HG03342 (cell line): Measurements from ENCODE around the gene DLGAP3.

Experiments used
- ATAC-seq: cut with Tn5 transposase; IDR thresholded peaks from one replicate; pipeline ENCODE4 v1.9.1; 2021; ENCODE audit warnings: mild to moderate bottlenecking, moderate library complexity; ENCODE audit not compliant: unreplicated experiment

DLGAP3 gene

GRCh38 chr1:34928699-34929496, 552 bp downstream of the DLGAP3 start:
- no peak for ATAC-seq

GRCh38 chr1:34928066-34928696, 1.3 kb downstream of the DLGAP3 start:
- ATAC-seq = no peak

GRCh38 chr1:34927316-34927715, 2.1 kb downstream of the DLGAP3 start:
- ATAC-seq = no peak

- no peak for ATAC-seq
These were observed 2.6 kb downstream of the DLGAP3 start for GRCh38 chr1:34926894-34927293.

GRCh38 chr1:34926156-34926555, 3.3 kb downstream of the DLGAP3 start:
- ATAC-seq = no peak

- ATAC-seq = no peak
These were observed 3.7 kb downstream of the DLGAP3 start for GRCh38 chr1:34925730-34926129.

GRCh38 chr1:34924759-34925555, 4.5 kb downstream of the DLGAP3 start:
- no peak for ATAC-seq

- ATAC-seq = no peak
These were observed 6.0 kb downstream of the DLGAP3 start for GRCh38 chr1:34923490-34923889.

GRCh38 chr1:34918977-34919561, 10.4 kb downstream of the DLGAP3 start:
- no peak for ATAC-seq

- no peak for ATAC-seq
These were observed 11.0 kb downstream of the DLGAP3 start for GRCh38 chr1:34918386-34918976.

- no peak for ATAC-seq
These were observed 12.4 kb downstream of the DLGAP3 start for GRCh38 chr1:34917017-34917416.

- ATAC-seq = no peak
These were observed 13.3 kb downstream of the DLGAP3 start for GRCh38 chr1:34916104-34916503.

GRCh38 chr1:34915521-34915920, 13.9 kb downstream of the DLGAP3 start:
- no peak for ATAC-seq

- no peak for ATAC-seq
These were observed 14.5 kb downstream of the DLGAP3 start for GRCh38 chr1:34914958-34915357.

GRCh38 chr1:34911465-34911864, 18.0 kb downstream of the DLGAP3 start:
- ATAC-seq = no peak

- ATAC-seq = no peak
These were observed 19.0 kb downstream of the DLGAP3 start for GRCh38 chr1:34910425-34910824.

- ATAC-seq = no peak
These were observed 21.1 kb downstream of the DLGAP3 start for GRCh38 chr1:34908369-34908768.

GRCh38 chr1:34907487-34908090, 21.9 kb downstream of the DLGAP3 start:
- ATAC-seq = no peak

GRCh38 chr1:34906756-34907155, 22.7 kb downstream of the DLGAP3 start:
- no peak for ATAC-seq

GRCh38 chr1:34906222-34906621, 23.2 kb downstream of the DLGAP3 start:
- ATAC-seq = no peak

GRCh38 chr1:34905098-34905459, 24.4 kb downstream of the DLGAP3 start:
- no peak for ATAC-seq
